B cell (primary cell): ENCODE data around the gene DNAJC6. TPM values are rescaled to one million over a fixed set of nuclear protein-coding genes. Genes with fewer than 3 reads are reported as not detected.

Experiments
- ATAC-seq: fragments of 200-7000 bp; cut with Tn5 transposase; one replicate; pipeline ENCODE4 v1.10.0; 2021; ENCODE audit warnings: low read depth, mild to moderate bottlenecking, moderate number of reproducible peaks, moderate library complexity
- CTCF ChIA-PET: fragments of 350-600 bp; sonication (Branson Sonifier 250); formaldehyde crosslinking; loops from one replicate; lab custom pipeline; 2021; ENCODE audit warnings: antibody characterized with exemption, inconsistent platforms; lab: Charles Lee
- POLR2A ChIA-PET: fragments of 350-600 bp; sonication (Branson Sonifier 250); formaldehyde crosslinking; loops from one replicate; lab custom pipeline; 2021; ENCODE audit warnings: antibody characterized with exemption; lab: Charles Lee
- DNase-seq: peaks from one replicate; pipeline ENCODE4 v3.0.0; 2013
- H2AFZ ChIP-seq: 2 replicates; pipeline ENCODE4 v1.6.1; 2012; ENCODE audit warnings: mild to moderate bottlenecking, low read depth, low read length; ENCODE audit not compliant: insufficient read depth, poor library complexity, severe bottlenecking
- H3K27ac ChIP-seq, 2 donors: 1 replicate in 1 of 2; 2 replicates in 1 of 2; pipeline ENCODE4 v1.5.1; 2012 to 2013; ENCODE audit warnings: low read length in 2 of 2, mild to moderate bottlenecking in 2 of 2, moderate library complexity in 1 of 2
- H3K27me3 ChIP-seq, 4 experiments: fragments of 200-600 bp in 1 of 4; sonication (generic) in 1 of 4; replicated peaks in 1 of 4; 1 replicate in 2 of 4; 2 replicates in 2 of 4; pipeline versions ENCODE4 v1.6.1 to v1.7.0; 2013 to 2016; ENCODE audit warnings: low read length in 3 of 4, mild to moderate bottlenecking in 2 of 4, mixed read lengths in 1 of 4, moderate library complexity in 1 of 4; ENCODE audit not compliant: insufficient read depth in 4 of 4, control insufficient read depth in 3 of 4; ENCODE audit errors: control extremely low read depth in 1 of 4
- H3K36me3 ChIP-seq, 2 experiments: replicated peaks in 1 of 2; 1 replicate in 1 of 2; 2 replicates in 1 of 2; pipeline versions ENCODE4 v1.6.1 to v1.7.1; 2013; ENCODE audit warnings: low read length in 1 of 2; ENCODE audit not compliant: insufficient read depth in 2 of 2, control insufficient read depth in 1 of 2; ENCODE audit errors: control extremely low read depth in 1 of 2, extremely low read depth in 1 of 2
- H3K4me1 ChIP-seq, 2 donors: fragments of 200-600 bp in 1 of 2; sonication (generic) in 1 of 2; 1 replicate in 1 of 2; 2 replicates in 1 of 2; pipeline versions ENCODE4 v1.5.1 to v1.6.1; 2013 to 2017; ENCODE audit warnings: low read length in 2 of 2; ENCODE audit not compliant: control insufficient read depth in 2 of 2, insufficient read depth in 2 of 2
- H3K4me2 ChIP-seq: replicated peaks from 2 replicates; pipeline ENCODE3; 2012; ENCODE audit warnings: mild to moderate bottlenecking, low read depth, low read length; ENCODE audit not compliant: poor library complexity, severe bottlenecking
- H3K4me3 ChIP-seq, 5 experiments: fragments of 200-600 bp in 1 of 5; sonication (generic) in 1 of 5; 1 replicate in 3 of 5; 2 replicates in 2 of 5; pipeline versions ENCODE4 v1.5.1 to v1.7.0; 2011 to 2016; ENCODE audit warnings: low read length in 4 of 5, mild to moderate bottlenecking in 4 of 5, low read depth in 2 of 5, control low read depth in 1 of 5, moderate library complexity in 1 of 5; ENCODE audit not compliant: insufficient read depth in 1 of 5; ENCODE audit errors: control extremely low read depth in 1 of 5, extremely low read depth in 1 of 5
- H3K79me2 ChIP-seq: fragments of 200-600 bp; sonication (generic); one replicate; pipeline ENCODE4 v1.6.0; 2016; ENCODE audit warnings: low read length; ENCODE audit not compliant: control insufficient read depth, insufficient read depth
- H3K9ac ChIP-seq: fragments of 200-600 bp; sonication (generic); 2 replicates; pipeline ENCODE4 v1.6.1; 2017; ENCODE audit warnings: mild to moderate bottlenecking, low read length, moderate library complexity
- H3K9me3 ChIP-seq, 3 donors: one replicate each; pipeline versions ENCODE4 v1.6.1 to v1.7.1; 2013; ENCODE audit warnings: low read length in 2 of 3; ENCODE audit not compliant: control insufficient read depth in 2 of 3, insufficient read depth in 1 of 3; ENCODE audit errors: control extremely low read depth in 1 of 3
- H4K20me1 ChIP-seq: 2 replicates; pipeline ENCODE4 v1.6.0; 2012; ENCODE audit warnings: mild to moderate bottlenecking, low read length; ENCODE audit not compliant: insufficient read depth, control insufficient read depth, poor library complexity, severe bottlenecking
- H3K27ac Mint-ChIP-seq: one replicate; pipeline ENCODE4 v1.8.0; 2021; ENCODE audit warnings: mixed read lengths
- H3K27me3 Mint-ChIP-seq: one replicate; pipeline ENCODE4 v1.8.0; 2021; ENCODE audit warnings: mixed read lengths
- H3K4me1 Mint-ChIP-seq: one replicate; pipeline ENCODE4 v1.8.0; 2021; ENCODE audit warnings: mixed read lengths
- H3K4me3 Mint-ChIP-seq: one replicate; pipeline ENCODE4 v1.8.0; 2021; ENCODE audit warnings: mixed read lengths
- H3K9me3 Mint-ChIP-seq: one replicate; pipeline ENCODE4 v1.8.0; 2022; ENCODE audit warnings: mixed read lengths; ENCODE audit not compliant: insufficient read depth
- CTCF ChIP-seq: fragments of 200-600 bp; IDR thresholded peaks from one replicate; pipeline ENCODE4 v1.8.0; 2022; ENCODE audit warnings: antibody characterized with exemption, mild to moderate bottlenecking
- EZH2 ChIP-seq: IDR thresholded peaks from 2 replicates; pipeline ENCODE4 v1.6.1; 2012; ENCODE audit warnings: borderline replicate concordance, low read depth, mild to moderate bottlenecking, moderate library complexity, low read length; ENCODE audit not compliant: insufficient read depth, poor library complexity, severe bottlenecking
- WGBS: methylation state at CpG from one replicate; pipeline ENCODE4 v1.1.5; 2013; ENCODE audit warnings: missing lambda C conversion rate; ENCODE audit not compliant: insufficient coverage; 5-methylcytosine and 5-hydroxymethylcytosine counted together
- intact Hi-C: fragments of 100-400 bp; cut with micrococcal nuclease; formaldehyde crosslinking; loops from one replicate; pipeline ENCODE4 v1.10.0; 2022
- polyA plus RNA-seq: library from polyadenylated mRNA; depleted of rRNA; stranded (reverse); fragments of >200 nt; gene quantifications from 2 replicates; pipeline ENCODE4 v1.2.3, GENCODE V29; 2012
- total RNA-seq, 2 donors: library from RNA; stranded (reverse); fragments of 120-200 nt in 1 of 2; gene quantifications; 1 replicate in 1 of 2; 2 replicates in 1 of 2; pipeline versions ENCODE4 v1.2.3 to v1.2.4, GENCODE V29; 2013 to 2022

DNAJC6 gene
- total and polyA plus RNA-seq, 2 donors (not counting 1 experiment from before 2014, with no cell fraction given) = 0.12 to 0.69 TPM

GRCh38 chr1:65330021-65330420, 20.7 kb downstream of the DNAJC6 start:
- Histone ChIP-seq H3K9me3 (no peaks in the 10 kb centered on the region), H3K36me3 (no peaks in the 10 kb centered on the region), H4K20me1 (no peaks in the 10 kb centered on the region), H3K9ac (no peak overlapping the region), H3K4me3 (no peak overlapping the region), H3K27ac (no peak overlapping the region), H3K4me1 (peaks cover 0 to 5% of the 10 kb centered on the region in 2 donors), H3K4me2 (no peak overlapping the region), H2AFZ (no peak overlapping the region), H3K27me3 (peaks cover 0 to 4% (median 0%) of the 10 kb centered on the region in 4 experiments), H3K79me2 (no peaks in the 10 kb centered on the region)
- Mint-ChIP-seq H3K4me3 (no peak overlapping the region), H3K4me1 (peaks cover 3% of the 10 kb centered on the region), H3K27me3 (peaks cover 23% of the 10 kb centered on the region), H3K27ac (no peak overlapping the region), H3K9me3 (no peaks in the 10 kb centered on the region)
- POLR2A ChIA-PET = no interaction called here
- ATAC-seq = no peak
- no peak for TF ChIP-seq EZH2
- TF ChIP-seq CTCF = no peak
- CTCF ChIA-PET = no interaction called here
- WGBS = no CpG with 5 or more reads among the region's 1 CpG
- intact Hi-C loops = no loop called here
- DNase-seq = no peak

- no peaks in the 10 kb centered on the region for H4K20me1 ChIP-seq
- ATAC-seq (no peak), DNase-seq (no peak)
- CTCF ChIA-PET = no interaction called here
- Mint-ChIP-seq H3K4me1 (peaks cover 3% of the 10 kb centered on the region), H3K27ac (no peak overlapping the region), H3K27me3 (peaks cover 27% of the 10 kb centered on the region), H3K9me3 (no peaks in the 10 kb centered on the region), H3K4me3 (no peak overlapping the region)
- H3K27ac ChIP-seq = no peak overlapping the region
- intact Hi-C loops = no loop called here
- no peak overlapping the region for H2AFZ ChIP-seq
- H3K9ac ChIP-seq = no peak overlapping the region
- no peaks in the 10 kb centered on the region for H3K79me2 ChIP-seq
- no peak overlapping the region for H3K4me2 ChIP-seq
- no CpG with 5 or more reads among the region's 6 CpGs for WGBS
- POLR2A ChIA-PET = no interaction called here
- TF ChIP-seq CTCF = no peak
- TF ChIP-seq EZH2 = no peak
- peaks cover 0 to 4% (median 0%) of the 10 kb centered on the region in 4 experiments for H3K27me3 ChIP-seq
- no peaks in the 10 kb centered on the region for H3K9me3 ChIP-seq
- peaks cover 0 to 5% of the 10 kb centered on the region in 2 donors for H3K4me1 ChIP-seq
- no peaks in the 10 kb centered on the region for H3K36me3 ChIP-seq
- no peak overlapping the region for H3K4me3 ChIP-seq
Measured at GRCh38 chr1:65330822-65331221, 21.5 kb downstream of the DNAJC6 start.
